Measurements from ENCODE around the gene DRD3.

The DRD3 gene

DNA sequence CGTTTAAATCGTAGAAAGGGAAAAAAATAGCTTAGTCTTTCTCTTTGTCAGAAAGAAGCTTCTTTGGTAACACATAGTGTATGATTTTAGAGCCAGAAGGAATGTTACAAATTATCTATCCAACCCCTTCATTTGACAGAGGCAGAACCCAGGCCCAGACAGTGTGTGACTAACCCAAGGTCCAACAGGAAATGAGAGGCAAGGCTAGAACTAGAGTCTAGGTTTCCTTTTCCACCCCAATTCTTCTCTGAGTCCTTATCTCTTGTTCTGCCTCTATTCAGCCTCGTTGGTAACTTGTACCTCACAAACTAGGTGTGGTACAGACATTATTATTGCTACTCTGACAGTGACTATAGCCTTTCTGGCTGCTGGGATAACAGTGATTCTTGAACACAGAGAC is 83.1 kb downstream of the DRD3 start:
- FAIRE-seq (no peak), DNase-seq (ENCODE audit: insufficient read length, low spot score) (no peak)
- TF ChIP-seq, protein P1, sequence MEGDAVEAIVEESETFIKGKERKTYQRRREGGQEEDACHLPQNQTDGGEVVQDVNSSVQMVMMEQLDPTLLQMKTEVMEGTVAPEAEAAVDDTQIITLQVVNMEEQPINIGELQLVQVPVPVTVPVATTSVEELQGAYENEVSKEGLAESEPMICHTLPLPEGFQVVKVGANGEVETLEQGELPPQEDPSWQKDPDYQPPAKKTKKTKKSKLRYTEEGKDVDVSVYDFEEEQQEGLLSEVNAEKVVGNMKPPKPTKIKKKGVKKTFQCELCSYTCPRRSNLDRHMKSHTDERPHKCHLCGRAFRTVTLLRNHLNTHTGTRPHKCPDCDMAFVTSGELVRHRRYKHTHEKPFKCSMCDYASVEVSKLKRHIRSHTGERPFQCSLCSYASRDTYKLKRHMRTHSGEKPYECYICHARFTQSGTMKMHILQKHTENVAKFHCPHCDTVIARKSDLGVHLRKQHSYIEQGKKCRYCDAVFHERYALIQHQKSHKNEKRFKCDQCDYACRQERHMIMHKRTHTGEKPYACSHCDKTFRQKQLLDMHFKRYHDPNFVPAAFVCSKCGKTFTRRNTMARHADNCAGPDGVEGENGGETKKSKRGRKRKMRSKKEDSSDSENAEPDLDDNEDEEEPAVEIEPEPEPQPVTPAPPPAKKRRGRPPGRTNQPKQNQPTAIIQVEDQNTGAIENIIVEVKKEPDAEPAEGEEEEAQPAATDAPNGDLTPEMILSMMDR (IDR thresholded peaks at IDR 0.05; ENCODE audit: insufficient read depth, missing control alignments), result no peak

DNA sequence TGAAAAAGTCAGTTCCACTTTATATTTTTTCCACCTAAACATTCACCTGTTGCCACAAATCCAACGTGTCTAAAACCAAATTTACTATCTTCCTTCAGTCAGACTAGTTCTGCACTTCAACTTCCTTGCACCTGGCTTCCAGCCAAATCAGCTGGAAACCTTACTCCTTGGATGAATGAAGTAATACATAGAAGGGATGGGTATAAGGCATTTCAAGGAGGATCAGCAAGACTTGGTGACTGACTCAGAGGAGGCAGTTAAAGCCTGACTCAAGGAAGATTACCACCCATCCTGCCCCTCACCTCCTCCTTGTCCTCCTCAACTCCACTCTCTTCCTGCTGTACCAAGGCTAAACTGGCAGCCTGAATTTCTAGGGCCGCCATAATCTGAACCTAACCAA is 85.3 kb downstream of the DRD3 start:
- TF ChIP-seq, protein P1 (IDR thresholded peaks at IDR 0.05; ENCODE audit: insufficient read depth, missing control alignments), result no peak
- FAIRE-seq, result no peak
- DNase-seq (ENCODE audit: insufficient read length, low spot score), result no peak

DNA sequence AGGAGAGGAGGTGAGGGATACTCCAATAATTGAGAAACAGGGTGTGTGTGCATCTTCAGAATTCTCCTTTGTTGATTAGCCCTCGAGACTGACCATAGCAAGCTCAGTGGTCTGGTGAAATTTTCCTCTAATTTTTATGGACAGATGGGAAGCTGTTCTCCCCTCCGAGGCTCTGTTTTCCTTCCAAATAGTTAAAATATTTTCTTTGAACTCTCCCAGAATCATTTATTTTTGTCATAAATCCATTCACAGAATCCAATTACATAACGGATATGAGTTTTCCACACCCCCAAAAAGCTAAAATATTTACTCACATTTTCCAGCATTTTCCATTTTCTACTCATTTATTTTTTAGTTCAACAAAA is 85.9 kb downstream of the DRD3 start:
- TF ChIP-seq, protein P1 (IDR thresholded peaks at IDR 0.05; ENCODE audit: insufficient read depth, missing control alignments), result no peak
- FAIRE-seq (no peak), DNase-seq (ENCODE audit: insufficient read length, low spot score) (no peak)

DNA sequence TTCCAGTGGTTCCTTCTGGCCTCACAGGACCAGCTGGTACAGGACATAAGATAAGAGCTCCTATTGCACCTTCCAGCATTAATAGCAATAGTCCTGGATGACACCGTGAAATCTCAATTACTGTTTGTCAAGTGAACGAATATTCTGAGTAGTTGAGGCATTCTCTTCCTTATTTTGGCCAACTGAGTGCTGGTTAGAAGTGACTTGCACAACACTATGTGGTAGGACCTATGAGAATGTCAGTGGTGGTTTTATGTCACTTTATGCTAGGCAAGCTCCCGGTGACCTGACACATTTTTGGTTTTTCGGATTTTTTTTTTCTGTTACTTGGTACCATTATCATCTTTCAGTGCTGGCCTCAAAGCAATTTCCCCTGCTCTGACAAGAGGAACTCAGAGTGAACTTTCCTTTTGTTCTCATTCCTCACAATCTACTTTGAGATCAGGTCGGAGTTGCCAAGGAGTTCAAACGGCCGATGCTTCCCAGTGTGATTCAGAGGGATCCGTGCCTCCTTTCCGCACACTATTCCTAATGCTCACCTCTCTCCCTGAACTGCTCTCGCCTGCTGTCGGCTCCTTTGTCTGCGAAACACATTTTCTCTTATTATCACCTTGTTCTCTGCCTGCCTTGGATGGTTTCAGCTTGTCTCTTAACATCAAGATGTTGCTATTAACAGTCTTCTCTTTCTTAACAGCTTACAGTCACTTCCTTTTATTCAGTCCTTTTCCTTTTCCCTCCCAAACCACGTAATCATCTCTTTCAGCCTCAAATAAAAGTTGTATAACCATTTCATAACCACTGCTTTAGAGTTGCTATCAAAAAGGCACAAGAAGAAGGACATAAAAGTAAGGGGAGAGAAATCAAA is 86.5 kb downstream of the DRD3 start:
- DNase-seq (ENCODE audit: insufficient read length, low spot score) (no peak), FAIRE-seq (no peak)
- TF ChIP-seq, protein P1 (IDR thresholded peaks at IDR 0.05; ENCODE audit: insufficient read depth, missing control alignments), result no peak

DNA sequence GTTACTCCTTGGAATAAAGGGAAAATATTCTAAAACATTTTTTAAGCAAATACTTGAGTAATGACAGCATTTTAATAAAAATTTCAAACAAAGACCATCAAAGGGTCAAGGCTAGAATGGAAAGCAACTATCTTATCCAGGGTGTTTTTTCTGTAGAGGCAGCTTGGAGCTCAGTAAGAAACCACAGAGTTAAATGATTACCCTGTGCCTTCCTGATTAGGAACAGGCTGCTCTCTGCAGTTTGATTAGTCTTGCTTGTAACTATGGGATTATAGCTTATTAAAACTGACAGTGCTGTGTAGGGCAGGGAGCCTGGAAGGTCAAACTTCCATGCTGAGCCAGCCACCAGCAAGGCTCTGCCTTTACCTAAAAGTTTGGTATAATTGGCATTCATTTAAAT is 89.2 kb downstream of the DRD3 start:
- TF ChIP-seq, protein P1 (IDR thresholded peaks at IDR 0.05; ENCODE audit: insufficient read depth, missing control alignments), result no peak
- FAIRE-seq, result peak; percentile 77
- DNase-seq (ENCODE audit: insufficient read length, low spot score), result peak; percentile 30

DNA sequence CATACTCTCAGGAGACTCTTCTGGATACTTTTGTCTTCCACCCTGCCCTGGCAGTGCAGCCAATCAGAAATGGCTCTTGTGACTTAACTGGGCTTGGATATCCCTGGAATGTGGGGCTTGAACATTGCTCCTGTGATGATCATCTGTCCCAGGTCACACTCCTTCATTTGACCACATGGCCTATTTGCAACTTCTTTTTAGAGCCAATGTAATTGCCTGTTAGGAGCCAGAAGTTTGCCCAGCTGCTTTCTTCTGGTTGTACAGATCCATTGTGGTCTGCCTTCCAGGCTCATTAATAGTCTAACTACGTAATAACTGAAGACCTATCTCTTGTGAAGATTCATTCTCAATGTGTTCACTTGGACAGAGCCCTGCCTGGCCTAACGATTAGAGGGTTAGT is 92.5 kb downstream of the DRD3 start:
- TF ChIP-seq, protein P1 (IDR thresholded peaks at IDR 0.05; ENCODE audit: insufficient read depth, missing control alignments), result no peak
- DNase-seq (ENCODE audit: insufficient read length, low spot score) (no peak), FAIRE-seq (no peak)

DNA sequence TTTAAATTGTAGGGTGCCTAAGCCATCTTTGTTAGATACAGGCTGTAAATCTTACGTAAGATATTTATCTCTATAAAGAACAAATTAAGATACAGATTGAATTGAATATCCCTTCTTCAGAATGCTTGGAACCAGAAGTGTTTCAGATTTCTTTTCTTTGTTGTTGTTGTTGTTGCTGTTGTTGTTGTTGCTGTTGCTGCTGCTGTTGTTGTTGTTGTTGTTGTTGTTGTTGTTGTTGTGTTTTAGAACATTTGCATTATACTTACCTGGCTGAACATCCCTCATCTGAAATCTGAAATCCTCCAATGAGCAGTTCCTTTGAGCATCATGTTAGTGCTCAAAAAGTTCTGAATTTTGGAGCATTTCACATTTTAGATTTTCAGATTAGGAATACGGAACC is 95.7 kb downstream of the DRD3 start:
- FAIRE-seq (no peak), DNase-seq (ENCODE audit: insufficient read length, low spot score) (no peak)
- TF ChIP-seq, protein P1 (IDR thresholded peaks at IDR 0.05; ENCODE audit: insufficient read depth, missing control alignments), result no peak

All from D721Med (cell line).